Fibroblast of pulmonary artery (primary cell): Measurements from ENCODE around the gene ST7.
A peak's percentile ranks its signal among the peaks of the same experiment; 100 is the strongest.

Source experiments
- DNase-seq: peaks from one replicate; pipeline ENCODE4 v3.0.0-alpha.2; 2010; ENCODE audit warnings: low read depth
- H3K4me3 ChIP-seq: replicated peaks from 2 replicates; pipeline ENCODE4 v1.5.1; 2011; ENCODE audit warnings: low read depth, mild to moderate bottlenecking, control low read depth, low read length, moderate library complexity
- CTCF ChIP-seq: IDR thresholded peaks from 2 replicates; pipeline ENCODE4 v1.5.1; 2011; ENCODE audit warnings: mild to moderate bottlenecking, control low read depth, low read length, inconsistent platforms; ENCODE audit errors: missing control alignments

ST7 gene

DNA sequence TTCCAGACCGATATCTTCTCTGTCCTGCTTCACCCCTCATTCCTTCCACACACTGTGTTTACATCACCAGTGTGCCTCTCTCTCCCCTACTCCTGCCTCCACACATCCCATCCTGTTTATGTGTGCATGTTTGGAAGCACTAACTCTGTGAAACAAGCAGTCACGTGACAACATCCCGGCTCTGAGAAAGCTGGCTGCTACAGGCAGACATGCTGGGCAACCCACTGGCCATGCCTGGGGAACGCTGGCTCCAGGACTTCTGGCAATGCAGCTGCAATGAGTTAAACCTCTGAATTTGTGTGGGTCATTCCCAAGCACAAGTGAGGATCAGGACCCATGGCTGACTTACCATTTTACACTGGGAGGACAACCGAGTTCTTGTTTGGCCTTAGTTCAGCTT, 295.5 kb downstream of the ST7 start:
- no peak for TF ChIP-seq CTCF
- no peak overlapping the region for H3K4me3 ChIP-seq
- DNase-seq, result no peak

DNA sequence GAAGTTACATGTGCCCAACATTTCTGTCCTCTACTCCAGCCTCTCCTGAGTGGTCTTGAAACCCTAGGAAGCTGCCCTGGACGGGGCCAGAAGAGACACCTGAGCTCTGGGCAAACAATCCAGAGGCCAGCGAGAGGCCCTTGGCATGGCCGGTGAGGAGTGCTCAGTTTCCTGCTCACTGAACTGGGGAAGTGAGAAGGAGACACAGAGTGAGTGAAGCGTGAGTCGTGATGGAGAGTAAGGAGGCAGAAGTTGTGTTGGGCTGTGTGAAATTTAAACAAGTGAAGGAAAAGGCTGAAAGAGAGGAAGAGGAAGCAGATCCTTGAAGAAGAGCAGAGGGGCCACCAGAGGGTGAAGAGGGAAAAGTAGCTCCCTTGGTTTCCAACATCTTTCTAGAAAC, 296.4 kb downstream of the ST7 start:
- no peak for TF ChIP-seq CTCF
- DNase-seq, result no peak
- no peak overlapping the region for H3K4me3 ChIP-seq

GRCh38 chr7:117250245-117250644, 296.9 kb downstream of the ST7 start:
- DNase-seq, result no peak
- TF ChIP-seq CTCF, result no peak
- H3K4me3 ChIP-seq, result no peak overlapping the region

DNA sequence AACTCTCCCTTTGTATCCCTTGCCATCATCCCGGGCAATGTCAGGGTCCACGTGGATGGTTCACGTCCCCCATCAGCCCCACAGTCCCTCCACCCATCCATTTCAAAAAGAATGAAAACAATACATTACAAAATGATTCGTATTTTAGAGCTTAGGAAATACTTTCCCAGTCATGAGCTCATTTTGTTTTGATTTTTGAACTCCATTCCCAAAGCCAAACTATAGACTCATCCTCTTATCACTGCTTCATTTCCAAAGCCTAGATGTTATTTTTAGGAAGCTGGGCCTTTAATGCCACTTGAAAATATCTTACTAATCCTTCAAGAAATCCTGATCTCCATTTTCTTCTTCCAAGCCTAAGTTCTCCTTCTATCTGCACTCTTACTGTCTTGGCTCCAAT, 297.5 kb downstream of the ST7 start:
- no peak overlapping the region for H3K4me3 ChIP-seq
- peak; percentile 30 for DNase-seq
- no peak for TF ChIP-seq CTCF

- TF ChIP-seq CTCF, result no peak
- H3K4me3 ChIP-seq, result no peak overlapping the region
- DNase-seq, result peak; percentile 55
These were observed 298.4 kb downstream of the ST7 start for GRCh38 chr7:117251687-117252086.

DNA sequence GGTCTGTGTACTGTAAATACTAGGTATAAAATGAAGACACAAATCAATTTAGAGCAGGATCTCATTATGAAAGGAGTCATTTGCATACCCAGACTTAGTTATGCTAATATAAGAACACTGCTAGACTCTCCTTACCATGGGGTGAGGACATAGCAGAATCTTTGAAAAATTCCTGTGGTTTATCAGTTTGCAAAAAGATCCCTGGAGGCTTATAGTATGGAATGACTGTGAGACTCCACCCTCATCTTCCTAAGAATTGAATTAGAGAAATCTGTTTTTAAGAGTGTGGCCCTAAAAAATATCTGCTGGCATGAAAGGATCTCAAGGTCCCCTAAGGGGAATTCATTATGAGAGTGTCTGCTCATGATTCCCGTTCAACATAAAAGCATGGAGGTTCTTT, 306.3 kb downstream of the ST7 start:
- no peak for TF ChIP-seq CTCF
- peak; percentile 24 for DNase-seq

GRCh38 chr7:117262546-117262945, 309.2 kb downstream of the ST7 start:
- no peak overlapping the region for H3K4me3 ChIP-seq
- DNase-seq, result no peak
- no peak for TF ChIP-seq CTCF

More for the DNA sequence above, 306.3 kb downstream of the ST7 start:
- no peak overlapping the region for H3K4me3 ChIP-seq
